AG04450 (cell line): Measurements from ENCODE around the gene HOXC10. TPM values are rescaled to one million over a fixed set of nuclear protein-coding genes. Genes with fewer than 3 reads are reported as not detected.

Experiments
- CTCF ChIA-PET: fragments of 300-600, 350-600 bp; formaldehyde crosslinking; extraction: SDS; loops from one replicate; lab custom pipeline; 2022; ENCODE audit warnings: antibody characterized with exemption, inconsistent platforms; lab: Charles Lee
- POLR2A ChIA-PET: fragments of 350-600 bp; formaldehyde crosslinking; extraction: SDS; loops from one replicate; lab custom pipeline; 2021; ENCODE audit warnings: antibody characterized with exemption, inconsistent platforms; lab: Yijun Ruan, JAX
- DNase-seq: peaks from one replicate; pipeline ENCODE4 v3.0.0-alpha.2; 2011; ENCODE audit warnings: low read depth, low spot score
- H3K27ac ChIP-seq: one replicate; pipeline ENCODE4 v1.5.1; 2012; ENCODE audit warnings: low read depth, low read length, control low read depth
- H3K27me3 ChIP-seq: one replicate; pipeline ENCODE4 v1.6.0; 2012; ENCODE audit warnings: low read length; ENCODE audit not compliant: control insufficient read depth, insufficient read depth
- H3K4me3 ChIP-seq: 2 replicates; pipeline ENCODE4 v1.5.1; 2011; ENCODE audit warnings: mild to moderate bottlenecking, low read depth, low read length, control low read depth
- H3K9me3 ChIP-seq: 2 replicates; pipeline ENCODE4 v1.5.1; 2012; ENCODE audit warnings: low read length; ENCODE audit not compliant: control insufficient read depth, insufficient read depth
- polyA plus RNA-seq: library from polyadenylated mRNA; depleted of rRNA; stranded (reverse); fragments of >200 nt; gene quantifications from 2 replicates; pipeline ENCODE4 v1.2.3, GENCODE V29; 2011
- TF ChIP-seq, protein P1 (sequence below): IDR thresholded peaks from 2 replicates; pipeline ENCODE4 v1.5.1; 2011; ENCODE audit warnings: low read depth, low read length, control low read depth, inconsistent platforms

The HOXC10 gene
- polyA plus RNA-seq, 1 experiment = not detected

DNA sequence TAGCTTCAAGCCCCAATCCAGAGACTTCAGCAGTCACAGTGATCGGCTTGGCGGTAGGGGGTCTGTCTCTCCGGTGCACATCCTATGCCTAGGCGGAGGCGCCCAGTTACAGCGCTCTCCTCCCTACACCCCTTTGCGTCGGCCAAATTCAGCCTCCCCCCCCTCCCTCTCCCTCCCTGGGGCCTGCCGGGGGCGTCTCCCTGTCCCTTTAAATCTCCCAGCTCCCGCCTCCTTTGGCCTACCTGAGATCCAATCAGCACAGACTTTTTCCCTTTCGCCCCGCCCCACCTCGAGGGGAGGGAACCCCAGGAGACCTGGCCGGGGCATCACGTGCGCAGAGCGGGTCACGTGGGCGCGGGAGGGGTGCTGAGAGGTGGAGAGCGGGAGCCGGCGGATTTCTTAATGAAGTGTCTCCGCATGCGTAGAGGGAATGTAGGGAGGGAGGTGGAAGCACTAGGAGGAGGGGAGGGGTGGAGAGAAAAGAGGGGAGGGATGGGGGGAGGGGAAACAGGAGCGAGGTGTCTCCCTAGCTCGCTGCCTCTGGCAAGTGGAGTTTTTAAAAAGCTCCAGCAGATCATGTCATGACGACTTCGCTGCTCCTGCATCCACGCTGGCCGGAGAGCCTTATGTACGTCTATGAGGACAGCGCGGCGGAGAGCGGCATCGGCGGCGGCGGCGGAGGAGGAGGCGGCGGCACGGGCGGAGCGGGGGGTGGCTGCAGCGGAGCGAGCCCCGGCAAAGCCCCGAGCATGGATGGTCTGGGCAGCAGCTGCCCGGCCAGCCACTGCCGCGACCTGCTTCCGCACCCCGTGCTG is 46.4 kb upstream of the HOXC10 start, which contains the start of gene HOXC13:
TSS of gene HOXC13 (plus strand) at position 506 of the 815 bp plus-strand sequence. CDS start at position 582, 76 bp downstream.
- Histone ChIP-seq H3K9me3 (peaks cover 15% of the 10 kb centered on the region; the same call in 1 of the 2 replicates), H3K27ac (no peak within 1 kb of the TSS), H3K4me3 (no peak within 1 kb of the TSS), H3K27me3 (peaks cover 93% of the 10 kb centered on the region)
- ChIA-PET POLR2A (no interaction called here), CTCF (no interaction called here)
- TF ChIP-seq, protein P1, sequence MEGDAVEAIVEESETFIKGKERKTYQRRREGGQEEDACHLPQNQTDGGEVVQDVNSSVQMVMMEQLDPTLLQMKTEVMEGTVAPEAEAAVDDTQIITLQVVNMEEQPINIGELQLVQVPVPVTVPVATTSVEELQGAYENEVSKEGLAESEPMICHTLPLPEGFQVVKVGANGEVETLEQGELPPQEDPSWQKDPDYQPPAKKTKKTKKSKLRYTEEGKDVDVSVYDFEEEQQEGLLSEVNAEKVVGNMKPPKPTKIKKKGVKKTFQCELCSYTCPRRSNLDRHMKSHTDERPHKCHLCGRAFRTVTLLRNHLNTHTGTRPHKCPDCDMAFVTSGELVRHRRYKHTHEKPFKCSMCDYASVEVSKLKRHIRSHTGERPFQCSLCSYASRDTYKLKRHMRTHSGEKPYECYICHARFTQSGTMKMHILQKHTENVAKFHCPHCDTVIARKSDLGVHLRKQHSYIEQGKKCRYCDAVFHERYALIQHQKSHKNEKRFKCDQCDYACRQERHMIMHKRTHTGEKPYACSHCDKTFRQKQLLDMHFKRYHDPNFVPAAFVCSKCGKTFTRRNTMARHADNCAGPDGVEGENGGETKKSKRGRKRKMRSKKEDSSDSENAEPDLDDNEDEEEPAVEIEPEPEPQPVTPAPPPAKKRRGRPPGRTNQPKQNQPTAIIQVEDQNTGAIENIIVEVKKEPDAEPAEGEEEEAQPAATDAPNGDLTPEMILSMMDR = no peak
- DNase-seq = no peak

DNA sequence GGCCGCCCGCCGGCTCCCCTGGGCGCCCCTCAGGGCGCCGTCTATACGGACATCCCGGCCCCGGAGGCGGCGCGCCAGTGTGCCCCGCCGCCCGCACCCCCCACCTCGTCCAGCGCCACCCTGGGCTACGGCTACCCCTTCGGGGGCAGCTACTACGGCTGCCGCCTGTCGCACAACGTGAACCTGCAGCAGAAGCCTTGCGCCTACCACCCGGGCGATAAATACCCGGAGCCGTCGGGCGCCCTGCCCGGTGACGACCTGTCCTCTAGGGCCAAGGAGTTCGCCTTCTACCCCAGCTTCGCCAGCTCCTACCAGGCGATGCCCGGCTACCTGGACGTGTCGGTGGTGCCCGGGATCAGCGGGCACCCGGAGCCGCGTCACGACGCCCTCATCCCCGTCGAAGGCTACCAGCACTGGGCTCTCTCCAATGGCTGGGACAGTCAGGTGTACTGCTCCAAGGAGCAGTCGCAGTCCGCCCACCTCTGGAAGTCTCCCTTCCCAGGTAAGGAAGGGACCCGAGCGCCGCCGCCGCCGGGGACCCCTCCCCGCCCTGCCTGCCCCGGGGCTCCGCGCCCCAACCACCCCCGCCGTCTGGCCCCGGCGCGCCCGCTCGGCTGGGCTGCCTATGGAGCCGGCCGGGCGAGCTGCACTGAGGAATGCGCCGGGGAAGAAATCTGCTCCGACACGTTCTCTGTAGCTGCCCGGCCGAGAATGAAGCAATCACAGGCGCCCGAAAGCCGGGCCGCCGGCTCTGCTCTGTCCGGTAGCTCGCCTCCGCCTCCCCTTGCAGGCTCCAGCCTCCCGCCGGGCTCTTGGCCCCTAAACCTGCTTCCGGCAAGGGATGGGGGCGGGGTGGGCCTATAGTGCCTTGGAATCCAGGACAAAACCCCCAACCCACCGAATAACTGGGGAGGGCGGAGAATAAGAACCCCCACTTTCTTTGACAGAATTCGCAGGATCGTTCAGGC is 45.5 kb upstream of the HOXC10 start:
- CTCF ChIA-PET = no interaction called here

DNA sequence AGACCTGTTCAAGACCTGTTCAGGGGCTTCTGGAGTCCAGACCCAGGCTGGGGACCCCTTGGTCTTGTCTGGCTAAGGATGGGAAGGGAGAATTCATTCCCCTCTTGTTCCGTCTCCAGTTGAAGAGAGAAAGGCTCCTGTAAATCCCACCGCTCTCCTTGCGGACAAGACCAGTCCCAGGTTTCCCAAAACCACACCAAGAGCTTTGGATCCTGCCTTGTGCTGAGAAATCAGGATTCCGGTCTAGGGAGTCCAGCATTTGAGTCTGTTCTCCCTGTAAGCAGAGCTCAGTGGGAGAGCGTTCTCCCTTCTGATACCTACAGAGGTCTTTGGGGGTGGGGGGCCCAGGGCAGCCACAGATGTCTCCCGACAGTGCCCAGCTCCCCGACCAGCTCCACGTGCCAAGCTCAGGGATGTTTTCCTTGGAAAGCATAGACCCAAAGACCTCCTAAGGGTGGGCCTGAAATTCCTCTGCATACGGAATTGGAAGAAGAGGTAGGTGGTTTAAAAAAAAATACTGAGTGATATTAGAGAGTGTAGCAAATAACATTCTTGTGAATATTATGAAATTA is 44.4 kb upstream of the HOXC10 start:
- Histone ChIP-seq H3K4me3 (no peak overlapping the region), H3K27ac (no peak overlapping the region), H3K27me3 (peaks cover 93% of the 10 kb centered on the region), H3K9me3 (peaks cover 15% of the 10 kb centered on the region; the same call in 1 of the 2 replicates)
- TF ChIP-seq, protein P1 = no peak
- ChIA-PET POLR2A (no interaction called here), CTCF (no interaction called here)
- no peak for DNase-seq

More for the DNA sequence above, 45.5 kb upstream of the HOXC10 start:
- TF ChIP-seq, protein P1 = no peak
- peaks cover 15% of the 10 kb centered on the region; the same call in 1 of the 2 replicates for H3K9me3 ChIP-seq
- H3K27ac ChIP-seq = no peak overlapping the region
- POLR2A ChIA-PET = no interaction called here
- no peak for DNase-seq
- H3K27me3 ChIP-seq = peaks cover 93% of the 10 kb centered on the region
- H3K4me3 ChIP-seq = no peak overlapping the region

DNA sequence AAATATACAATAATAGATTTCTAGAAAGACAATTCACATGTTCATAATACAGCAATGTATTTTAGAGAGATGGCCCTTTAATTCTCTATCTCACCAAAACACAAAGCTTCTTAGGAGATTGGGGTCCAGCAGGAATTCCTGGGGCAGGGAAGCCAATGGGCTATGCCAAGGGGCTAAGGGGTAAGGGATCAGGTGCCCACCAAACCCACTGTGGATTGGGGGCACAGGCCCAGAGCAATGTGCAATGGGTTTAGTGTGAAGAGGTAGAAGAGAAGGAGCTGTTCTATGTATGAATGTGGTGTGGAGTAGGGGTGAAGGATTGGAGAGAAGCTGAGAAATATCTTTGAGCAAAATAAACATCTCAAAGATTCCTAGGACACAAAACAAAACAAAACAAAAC is 43.8 kb upstream of the HOXC10 start:
- TF ChIP-seq, protein P1 = no peak
- no peak for DNase-seq
- Histone ChIP-seq H3K9me3 (peaks cover 15% of the 10 kb centered on the region; the same call in 1 of the 2 replicates), H3K27ac (no peak overlapping the region), H3K4me3 (no peak overlapping the region), H3K27me3 (peaks cover 92% of the 10 kb centered on the region)
- ChIA-PET CTCF (no interaction called here), POLR2A (no interaction called here)
